D341Med (cell line): ENCODE data around the gene KIAA1328.

Experiments used
- DNase-seq: peaks from one replicate; pipeline ENCODE4 v3.0.0; 2012; ENCODE audit warnings: low spot score

The KIAA1328 gene

DNA sequence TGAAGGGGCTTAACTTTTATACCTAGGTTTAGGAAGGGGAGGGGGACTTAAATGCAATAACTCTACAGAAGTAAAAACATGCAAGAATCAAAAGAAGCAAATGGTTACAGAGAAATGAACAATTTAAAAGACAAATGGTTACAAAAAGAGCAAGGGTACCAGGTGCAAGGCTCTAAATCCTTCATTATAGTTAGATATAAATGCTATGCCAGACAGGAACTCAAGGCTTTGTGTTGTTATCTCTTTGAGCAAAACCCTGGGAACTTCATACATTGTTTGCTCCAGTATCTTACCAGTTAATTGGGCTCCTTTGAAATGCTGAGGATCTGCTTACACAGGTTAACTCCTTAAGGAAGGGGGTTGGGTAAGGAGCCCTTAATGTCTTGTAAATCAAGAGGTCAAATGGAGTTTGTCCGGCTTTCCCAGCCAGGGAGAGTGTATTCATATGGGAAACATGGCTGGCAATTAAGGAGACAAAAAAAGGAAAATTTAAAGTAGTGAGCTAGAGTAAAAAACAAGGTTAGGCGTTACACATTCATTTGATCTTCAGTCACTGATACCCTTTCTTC lies 389.2 kb downstream of the KIAA1328 start:
- no peak for DNase-seq

DNA sequence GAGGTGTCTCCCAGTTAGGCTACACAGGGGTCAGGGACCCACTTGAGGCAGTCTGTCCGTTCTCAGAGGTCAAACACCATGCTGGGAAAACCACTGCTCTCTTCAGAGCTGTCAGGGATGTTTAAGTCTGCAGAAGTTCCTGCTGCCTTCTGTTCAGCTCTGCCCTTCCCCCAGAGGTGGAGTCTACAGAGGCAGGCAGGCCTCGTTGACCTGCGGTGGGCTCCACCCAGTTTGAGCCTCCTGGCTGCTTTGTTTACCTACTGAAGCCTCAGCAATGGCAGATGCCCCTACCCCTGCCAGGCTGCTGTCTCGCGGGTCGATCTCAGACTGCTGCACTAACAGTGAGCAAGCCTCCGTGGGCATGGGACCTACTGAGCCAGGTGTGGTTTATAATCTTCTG lies 390.3 kb downstream of the KIAA1328 start:
- DNase-seq: no peak

DNA sequence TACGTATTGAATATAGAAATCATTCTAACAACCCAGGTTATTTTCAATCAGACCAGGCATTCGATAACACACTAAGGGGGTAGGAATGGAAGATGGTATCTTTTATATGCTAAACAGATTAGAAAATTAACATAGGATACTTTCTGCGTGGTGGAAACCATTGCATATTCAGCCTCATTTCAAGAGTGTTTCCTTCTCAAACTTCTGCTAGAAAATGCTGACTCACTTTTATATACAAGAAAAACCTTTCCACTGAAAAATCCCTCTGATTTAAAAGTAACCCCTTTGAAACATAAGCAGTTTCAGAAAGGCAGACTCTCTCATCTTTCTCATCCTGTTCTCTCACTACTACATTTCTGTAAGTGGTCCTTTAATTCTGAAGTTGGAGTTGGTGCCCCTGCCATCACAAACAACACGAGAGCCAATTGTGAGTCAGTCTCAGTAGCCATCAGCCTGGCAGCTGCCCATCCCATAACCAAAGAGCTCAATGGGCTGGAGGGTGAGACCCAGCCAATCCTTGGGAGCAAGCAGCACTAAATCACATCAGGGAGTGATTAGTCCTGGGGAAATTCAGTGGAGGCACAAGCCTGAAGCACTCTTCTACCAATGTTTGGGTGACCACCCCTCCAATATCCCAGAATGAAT lies 393.5 kb downstream of the KIAA1328 start:
- no peak for DNase-seq

DNA sequence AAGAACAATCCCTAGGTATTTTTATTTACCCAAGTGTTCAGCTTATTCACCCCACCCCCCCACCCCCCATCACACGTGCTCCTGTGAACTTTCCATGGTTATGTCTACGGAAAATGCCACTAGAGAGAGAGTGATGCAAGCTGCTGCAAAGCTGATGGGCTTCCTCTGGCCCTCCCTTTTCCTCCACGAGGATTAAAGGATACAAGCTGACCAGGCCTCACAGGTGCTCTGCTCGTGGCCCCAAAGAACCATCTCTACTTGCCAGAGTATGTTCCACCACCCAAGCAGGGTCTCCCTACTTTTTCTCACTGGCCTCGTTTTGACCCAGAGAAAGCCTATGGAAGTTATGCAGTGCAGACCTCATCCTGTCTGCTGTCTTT lies 394.1 kb downstream of the KIAA1328 start:
- DNase-seq: no peak

DNA sequence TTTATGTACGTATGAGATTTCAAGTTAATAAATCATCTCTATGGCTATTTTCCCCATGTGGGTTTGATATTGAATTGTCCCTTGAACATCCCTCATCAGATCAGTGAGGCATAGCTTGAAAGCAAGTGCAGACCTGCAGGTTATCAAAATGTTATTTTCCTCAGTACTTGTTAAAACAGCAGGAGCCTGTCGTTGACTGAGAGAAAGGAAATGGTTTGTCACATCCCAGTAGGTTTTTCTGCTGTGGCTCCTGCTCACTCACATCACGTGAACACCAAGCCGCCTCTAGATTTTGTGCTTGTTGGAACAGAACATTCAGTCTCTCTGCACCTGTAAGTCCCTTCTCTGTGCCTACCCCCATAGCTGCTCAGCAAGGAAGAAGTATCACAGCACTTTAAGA lies 396.4 kb downstream of the KIAA1328 start:
- no peak for DNase-seq

DNA sequence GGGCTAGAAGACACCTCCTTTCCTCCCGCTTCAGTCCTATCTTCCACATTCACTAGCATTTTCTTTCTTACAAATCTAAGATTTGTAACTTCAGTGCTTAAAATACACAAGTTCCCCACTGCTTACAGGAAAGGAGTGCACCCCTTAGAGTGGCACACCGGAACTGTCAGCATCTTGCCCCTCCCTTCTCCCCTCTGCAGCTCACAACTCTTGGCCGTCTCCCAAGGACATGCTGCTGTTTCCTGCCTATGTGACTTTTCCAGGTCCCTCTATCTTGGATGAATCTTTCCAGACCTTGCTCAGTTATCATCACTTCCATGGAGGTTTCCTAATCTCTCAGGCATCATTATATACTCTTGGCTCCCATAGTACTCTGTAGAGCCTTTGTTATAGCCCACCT lies 401.8 kb downstream of the KIAA1328 start:
- no peak for DNase-seq

DNA sequence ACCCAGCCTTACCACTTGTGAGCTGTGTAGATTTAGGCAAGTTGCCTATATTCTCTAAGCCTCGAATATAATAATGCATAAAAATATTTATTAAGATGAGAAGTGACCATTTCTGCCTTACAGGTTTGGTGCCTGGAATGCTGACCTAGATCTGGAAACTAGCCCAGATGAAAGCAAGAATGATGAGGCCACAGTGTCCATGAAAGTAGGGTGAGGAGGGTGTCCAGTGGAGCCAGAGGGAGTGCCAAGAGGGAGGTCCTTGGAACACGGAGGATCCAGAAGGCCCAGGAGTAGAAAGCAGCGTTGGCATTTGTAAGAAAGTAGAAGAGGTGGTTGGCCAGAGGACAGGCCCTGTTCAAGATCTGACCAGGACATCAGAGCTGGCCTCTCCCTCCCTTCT lies 402.3 kb downstream of the KIAA1328 start:
- no peak for DNase-seq

DNA sequence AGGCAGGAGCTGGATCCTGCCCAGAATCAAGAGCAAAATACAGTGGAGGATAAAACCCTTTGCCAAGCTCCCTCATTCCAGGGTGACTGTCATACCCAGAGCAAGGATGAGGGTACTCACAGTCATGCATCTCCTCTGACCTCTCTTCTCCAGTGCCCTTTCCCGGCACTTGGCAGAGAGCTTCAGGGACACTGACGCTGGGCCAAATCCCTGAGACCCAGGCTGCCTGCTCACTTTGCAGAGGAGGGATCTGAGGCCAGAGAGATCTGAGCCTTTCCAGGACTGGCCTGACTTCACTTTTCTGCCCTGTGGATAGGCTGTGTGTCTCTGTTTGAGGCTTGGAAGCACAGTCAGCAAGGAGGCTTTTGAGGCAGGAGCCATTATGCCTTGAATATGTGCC lies 406.7 kb downstream of the KIAA1328 start:
- DNase-seq: no peak

DNA sequence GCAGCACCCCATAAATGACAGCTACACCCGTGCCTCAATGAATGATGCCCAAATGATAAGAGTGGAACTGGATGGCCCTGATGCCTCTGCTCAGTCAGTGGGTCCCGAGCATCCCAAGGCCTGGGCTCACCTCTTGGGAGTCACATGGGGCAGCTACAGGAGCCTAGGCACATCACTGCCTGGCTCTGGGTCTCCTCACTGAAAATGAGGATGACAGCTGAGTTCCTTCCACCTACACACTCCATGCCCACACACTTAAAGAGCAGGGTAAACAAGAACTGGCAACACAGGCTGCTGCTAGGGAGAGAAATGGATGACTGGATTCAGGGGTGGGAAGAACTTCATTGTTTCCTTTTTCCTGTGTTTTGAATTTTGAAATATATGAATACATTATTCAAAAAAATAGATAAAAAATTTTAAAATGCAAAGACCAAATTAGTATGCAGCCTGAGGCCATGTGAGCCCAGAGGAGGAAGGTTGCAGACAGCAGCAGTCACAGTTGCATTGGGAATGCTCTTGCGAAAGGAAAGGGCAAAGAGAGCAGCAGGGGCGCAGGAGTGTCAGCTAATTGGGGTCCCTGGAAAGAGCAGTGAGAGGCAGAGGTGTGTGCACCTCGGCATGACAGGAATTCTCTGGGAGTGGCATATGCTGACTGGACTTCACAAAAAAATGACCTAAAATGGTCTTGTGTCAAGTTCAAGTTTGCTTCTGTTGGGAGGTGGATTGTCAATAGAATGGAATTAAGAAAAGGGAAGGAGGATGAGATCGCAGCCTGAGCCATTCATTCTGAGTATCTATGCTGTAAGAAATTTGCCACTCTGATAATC lies 409.6 kb downstream of the KIAA1328 start:
- peak; percentile 30 for DNase-seq

DNA sequence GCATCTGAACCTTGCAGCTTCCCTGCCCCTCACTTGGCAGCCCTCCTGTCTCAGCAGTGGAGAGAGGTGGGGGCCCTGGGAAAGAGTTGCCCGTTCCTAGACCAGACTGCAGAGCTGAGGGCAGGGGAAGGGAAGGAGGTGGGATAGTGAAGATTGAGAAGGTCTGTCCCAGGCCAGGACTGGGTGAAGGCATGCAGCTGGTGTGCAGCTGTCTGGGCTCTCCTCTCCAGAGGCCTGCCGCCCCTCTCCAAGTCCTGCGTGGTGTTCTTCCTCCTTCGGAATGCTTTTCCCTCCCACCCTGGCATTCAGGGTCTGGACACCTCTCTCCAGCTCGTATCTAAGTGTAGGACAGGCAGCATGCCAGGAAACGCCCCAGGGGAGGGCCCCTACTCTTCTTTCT lies 413.2 kb downstream of the KIAA1328 start:
- no peak for DNase-seq

DNA sequence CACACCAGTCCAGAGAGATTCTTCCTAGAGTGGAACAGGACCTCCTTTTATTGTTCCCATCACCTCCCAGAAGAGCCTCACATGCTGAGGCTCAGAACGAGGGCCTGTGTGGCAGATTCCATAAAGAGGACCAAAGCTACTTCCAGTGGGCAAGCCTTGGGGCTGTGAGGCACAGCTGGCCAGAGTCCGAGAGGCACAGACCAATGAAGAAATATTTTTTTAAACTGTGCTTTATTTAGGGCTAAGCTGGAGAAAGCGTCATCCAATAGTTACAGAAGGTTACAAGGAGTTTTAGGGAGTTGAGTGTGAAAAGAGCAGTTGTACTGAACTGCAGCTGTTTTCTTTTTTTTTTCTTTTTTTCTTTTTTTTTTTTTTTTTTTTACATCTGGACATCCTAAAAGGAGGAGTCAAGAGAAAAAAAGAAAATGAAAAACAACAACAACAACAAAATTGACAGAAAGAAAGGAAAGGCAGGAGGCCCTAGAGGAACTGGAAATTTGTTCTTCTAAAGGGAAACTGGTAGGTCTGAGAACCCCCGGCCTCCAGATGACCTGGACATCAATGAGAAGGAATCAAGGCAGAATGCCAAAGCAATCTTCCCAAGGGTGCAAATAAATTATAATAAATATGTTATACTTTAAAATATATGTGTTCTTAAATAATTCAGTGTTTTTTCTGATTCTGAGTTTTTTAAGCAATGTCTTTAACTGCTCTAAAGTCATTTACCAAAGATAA lies 414.1 kb downstream of the KIAA1328 start:
- DNase-seq: no peak

DNA sequence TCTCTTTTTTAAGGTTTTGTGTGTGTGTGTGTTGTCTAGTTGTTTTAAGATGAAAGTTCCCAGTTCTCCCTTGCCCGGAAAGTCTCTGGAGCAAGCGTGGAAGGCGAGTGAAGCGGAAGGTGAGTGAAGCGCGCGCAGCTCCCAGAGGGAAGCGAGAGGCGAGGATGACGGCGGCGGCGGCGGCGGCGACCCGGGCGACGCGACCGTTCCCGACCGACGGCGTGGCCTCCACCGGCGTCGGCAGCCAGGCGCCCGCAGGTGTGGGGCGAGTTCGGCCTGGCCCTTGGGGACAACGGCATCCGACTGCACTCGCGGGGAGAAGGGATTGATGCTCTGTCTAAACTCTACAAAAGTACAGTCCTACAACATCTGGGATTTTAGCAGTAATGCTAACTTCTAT lies 414.8 kb downstream of the KIAA1328 start:
- DNase-seq: no peak

DNA sequence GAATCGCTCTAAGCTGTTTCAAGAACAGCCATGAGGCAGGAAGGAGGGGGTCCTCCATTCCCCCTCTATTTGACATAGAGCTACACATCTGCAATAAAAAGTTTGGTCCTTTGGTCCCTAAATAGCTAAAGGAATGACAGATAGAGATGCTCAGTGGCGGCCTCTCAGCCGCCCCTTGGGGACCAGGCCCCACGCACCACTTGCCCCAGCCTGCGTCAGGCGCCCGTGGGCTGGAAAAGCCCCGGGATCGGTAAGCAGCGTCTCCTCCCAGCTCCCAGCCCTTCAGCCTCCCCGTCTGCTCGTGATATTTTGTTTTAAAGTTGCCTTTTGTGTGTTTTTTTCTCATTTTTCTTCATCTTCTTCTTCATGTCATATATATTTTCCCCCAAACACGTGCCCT lies 415.7 kb downstream of the KIAA1328 start:
- DNase-seq: no peak

DNA sequence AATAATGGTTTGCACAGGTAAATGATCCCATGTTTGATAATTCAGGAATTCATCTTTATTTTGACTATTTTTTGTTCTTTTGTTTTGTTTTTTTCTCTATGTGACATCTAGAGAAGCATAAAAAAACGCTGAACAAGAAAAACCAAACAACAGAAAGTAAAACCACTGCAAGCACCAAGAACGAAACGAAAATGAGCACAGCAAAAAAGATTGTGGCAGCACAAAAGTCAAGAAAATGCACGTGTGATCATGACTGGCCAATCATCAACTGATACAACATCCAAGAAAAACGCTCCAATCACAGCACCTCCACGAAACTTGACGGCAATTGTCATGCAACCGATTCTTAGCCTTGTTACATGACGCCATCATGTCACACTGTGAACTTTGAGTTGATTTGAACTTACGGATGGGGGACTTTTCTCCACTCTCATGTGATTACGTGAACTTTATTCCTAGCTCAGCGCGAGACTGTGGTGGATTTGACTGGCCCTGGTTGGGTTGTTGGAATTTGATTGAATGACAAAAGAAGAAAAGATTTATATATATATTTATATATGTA lies 417.9 kb downstream of the KIAA1328 start:
- no peak for DNase-seq

DNA sequence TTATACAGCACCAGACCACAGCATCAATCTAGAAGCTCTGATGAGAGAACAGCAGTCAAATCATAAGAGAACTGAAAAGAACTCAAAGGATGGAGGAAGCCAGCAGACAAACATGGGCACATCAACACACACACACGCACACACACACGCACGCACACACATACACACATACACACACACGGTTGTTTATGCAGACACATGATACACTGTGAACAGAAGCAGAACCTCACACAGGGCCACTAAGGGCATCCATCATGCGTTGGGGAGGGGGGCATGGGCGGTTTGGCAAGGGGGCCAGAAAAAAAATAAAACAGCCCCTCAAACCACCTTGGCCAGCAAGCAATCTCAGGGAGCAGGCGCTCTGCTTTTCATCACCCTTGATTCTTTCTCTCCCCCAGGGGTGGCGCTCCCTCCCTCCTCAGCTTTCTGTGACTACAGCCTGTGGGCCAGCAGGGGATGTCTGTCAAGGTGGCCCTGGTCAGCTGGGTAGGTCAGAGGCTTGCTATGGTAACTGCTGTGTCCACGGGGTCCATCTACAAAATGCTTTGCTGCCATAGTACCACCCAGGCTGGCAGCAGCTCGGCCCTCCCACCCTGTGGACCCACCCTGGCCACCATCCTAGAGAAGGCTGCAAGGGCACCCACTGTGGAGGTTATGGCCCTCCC lies 418.7 kb downstream of the KIAA1328 start:
- no peak for DNase-seq

DNA sequence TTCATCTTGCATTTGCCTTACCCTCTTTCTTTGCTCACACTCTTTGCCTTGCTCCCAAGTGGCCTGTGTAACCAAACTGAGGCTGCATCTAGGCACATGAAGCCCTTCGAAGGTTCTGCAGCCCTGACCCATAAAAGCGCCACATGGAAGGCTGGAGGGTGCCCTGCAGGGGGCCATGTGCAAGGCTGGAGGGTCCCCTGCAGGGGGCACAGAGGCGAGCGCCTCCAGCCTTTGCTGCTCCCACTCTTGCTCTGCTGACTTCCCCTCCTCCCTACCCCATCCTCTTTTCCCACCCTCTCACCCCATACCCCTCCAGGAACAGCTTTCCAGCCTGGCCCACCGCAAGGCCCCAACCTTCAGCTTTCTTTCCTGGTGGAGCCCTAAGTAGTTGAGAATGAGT lies 419.4 kb downstream of the KIAA1328 start:
- DNase-seq: no peak

DNA sequence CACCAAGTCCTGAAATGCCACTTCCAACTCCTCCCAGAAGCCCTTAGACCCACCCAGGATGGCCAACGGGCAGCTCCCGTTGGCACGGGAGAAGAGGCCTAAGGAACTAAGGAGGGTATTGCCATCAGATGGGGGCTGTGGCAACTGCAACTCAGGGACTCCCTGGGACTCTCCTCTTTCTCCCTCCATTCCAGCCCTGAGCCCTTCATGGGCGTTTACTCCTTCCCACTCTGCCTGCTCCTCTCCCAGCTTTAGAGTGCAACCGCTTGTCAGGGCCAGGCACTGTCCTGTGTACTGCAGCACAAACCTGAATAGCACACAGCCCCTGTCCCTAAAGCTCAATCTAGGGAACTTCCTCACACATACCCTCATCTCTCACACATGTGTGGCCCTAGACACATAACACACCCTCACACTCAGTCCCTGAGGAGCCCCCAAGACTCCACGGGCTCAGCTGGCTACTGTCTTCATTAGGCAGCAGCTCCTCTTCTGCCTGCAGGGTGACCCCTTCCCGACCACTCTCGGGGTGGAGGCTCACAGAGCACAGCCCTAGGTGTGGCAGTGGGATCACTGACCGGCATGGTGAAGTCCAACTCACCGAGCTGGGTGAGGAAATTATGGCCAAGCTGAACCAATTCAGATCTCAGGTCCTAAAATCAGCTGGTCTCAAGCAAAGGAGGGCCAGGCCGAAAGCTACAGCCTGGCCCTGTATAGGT lies 420.4 kb downstream of the KIAA1328 start:
- DNase-seq: no peak

DNA sequence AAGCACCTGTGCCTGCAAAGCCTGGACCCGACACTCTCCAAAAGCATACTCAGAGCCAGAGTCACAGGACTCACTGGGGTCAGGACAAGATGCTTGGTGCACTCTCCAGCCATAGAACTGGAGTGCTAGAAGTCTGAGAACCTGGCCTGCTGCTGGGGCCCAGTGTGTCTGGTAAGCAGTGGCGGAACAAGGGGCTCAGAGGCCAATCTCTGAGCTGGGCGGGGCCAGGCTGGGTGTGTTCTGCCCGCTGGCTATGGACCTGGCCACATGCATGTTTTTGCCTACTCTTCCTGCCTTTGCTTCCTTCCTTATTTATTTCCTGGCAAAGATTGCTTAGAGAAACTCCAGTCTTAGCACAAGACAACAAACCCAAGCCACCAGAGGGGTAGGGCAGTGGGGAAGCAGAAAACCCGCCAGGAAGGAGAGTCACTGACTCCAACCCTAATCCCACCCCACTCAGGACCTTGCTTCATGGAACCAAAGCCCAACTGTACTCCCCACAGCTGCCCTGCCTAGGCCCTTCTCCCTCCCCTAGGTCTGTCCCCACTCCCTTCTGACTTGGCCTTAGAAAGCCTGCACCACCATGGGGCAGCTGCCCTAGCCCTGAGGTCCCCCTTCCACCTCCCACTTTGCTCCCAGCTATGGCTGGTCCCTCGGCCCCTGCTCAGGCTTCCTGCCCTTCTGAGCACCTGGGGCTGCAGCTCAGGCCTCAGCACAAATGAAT lies 421.1 kb downstream of the KIAA1328 start:
- DNase-seq: no peak

DNA sequence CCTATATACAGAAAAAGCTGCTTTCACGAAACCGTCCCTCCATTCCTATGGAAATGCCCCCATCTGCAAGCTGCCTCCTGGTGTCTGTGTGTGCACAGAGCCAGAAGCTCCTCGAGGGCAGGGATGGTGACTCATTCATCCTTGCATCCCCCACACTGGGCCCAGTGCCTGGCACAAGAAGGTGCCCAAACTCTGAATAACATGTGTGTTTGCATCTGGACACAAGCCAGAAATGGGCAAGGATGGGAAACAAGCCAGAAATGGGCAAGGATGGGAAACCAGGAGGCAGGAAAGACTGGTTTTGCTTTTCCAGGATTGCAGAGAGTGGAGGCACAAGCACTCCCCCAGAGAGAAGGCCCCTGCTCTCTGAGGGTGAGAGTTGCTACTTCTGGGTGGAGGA lies 422.8 kb downstream of the KIAA1328 start:
- DNase-seq: no peak

DNA sequence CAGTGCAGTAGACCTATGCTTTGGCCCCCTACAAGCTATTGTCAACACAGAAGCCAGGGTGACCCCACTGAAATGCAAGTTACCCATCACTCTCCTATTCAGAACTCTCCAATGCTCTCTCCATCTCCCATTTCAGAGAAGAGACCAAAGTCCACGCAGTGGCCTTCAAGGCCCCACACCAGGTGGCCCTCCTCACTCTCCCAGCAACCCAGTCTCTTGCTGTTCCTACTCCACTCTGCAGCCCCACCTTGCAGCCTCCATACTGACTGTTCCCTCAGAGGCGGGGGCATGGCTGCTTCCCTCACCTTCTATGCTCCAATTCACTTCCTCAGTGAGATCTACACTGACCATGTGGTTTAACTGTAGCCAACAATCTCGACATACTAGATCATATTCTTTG lies 423.4 kb downstream of the KIAA1328 start:
- no peak for DNase-seq
